Retinal pigment epithelial cell (primary cell): ENCODE results near the gene SUGP1.

Source experiments
- DNase-seq: peaks from one replicate; pipeline ENCODE4 v3.0.0-alpha.2; 2010; ENCODE audit warnings: low read depth
- H3K4me3 ChIP-seq: 2 replicates; pipeline ENCODE4 v1.5.1; 2011; ENCODE audit warnings: mild to moderate bottlenecking, low read length, control low read depth, moderate library complexity
- CTCF ChIP-seq: conservative IDR thresholded peaks from 2 replicates; pipeline ENCODE4 v1.5.1; 2011; ENCODE audit warnings: low read depth, low read length, control low read depth, inconsistent platforms

SUGP1 gene

GRCh38 chr19:19320361-19321140 is at the start of gene SUGP1, which contains the start of gene MAU2:
TSS of gene SUGP1 (minus strand) at chr19:19320509. CDS start at chr19:19320496, 13 bp downstream.
TSS of gene MAU2 (plus strand) at chr19:19320829. CDS start at chr19:19320860, 31 bp downstream.
- TF ChIP-seq CTCF: peak; percentile 13
- peak within 1 kb of the TSS; percentile 94 for H3K4me3 ChIP-seq
- DNase-seq: peak; percentile 81

DNA sequence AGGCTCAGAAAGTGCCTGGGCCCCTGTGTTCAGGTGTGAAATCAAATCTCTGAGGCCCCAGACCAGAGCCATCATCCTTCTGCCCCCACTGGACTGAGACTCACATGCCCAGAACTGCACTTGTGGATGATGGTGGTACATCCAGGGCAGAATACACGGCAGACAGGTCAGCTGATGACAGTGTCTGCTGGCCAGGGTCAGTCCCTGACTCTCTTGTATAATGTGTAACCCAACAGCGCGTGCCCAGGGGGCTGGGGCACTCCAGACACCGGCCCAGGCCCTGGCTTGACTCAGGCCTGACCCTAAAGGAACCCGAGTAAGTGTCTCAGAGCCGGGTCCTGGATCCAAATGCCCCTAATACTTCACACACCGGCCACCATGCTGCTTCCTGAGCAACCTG is 47.8 kb upstream of the SUGP1 start:
- TF ChIP-seq CTCF: no peak
- DNase-seq: no peak

DNA sequence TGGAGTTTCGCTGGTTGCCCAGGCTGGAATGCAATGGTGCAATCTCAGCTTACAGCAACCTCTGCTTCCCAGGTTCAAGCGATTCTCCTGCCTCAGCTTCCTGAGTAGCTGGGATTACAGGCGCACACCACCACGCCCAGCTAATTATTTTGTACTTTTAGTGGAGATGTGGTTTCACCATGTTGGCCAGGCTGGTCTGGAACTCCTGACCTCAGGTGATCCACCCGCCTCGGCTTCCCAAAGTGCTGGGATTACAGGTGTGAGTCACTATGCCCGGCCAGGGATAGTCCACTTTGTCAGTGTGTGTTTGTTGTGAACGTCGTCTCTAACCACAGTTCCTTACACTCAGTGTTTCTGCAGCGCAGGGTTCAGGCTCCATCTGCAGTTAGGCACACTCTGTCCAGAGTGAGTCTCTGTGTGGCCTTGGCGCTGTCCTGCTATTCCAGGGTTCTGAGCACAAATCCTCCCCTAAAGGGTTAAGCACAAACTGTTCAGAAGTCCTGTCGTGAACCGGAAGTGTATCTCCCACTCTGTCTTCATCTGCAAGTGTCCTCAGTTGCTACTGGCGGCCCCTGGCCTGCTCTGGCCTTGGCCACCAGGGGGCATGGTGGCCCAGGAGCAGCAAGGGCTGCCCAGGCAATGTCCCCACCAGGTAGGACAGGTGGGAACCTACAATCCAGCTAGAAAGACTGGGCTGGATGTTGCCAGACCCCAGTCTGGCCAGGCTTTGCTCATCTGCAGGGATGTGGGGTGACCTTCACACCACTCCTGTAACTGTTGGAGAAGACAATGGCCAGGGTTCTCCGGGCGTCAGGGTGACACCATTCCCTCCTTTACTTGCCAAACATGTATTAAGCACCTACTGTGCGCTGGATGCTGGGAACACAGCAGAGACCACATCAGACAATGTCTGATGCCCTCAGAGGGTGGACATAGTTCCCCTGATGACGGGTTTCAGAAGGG is 46.4 kb upstream of the SUGP1 start:
- H3K4me3 ChIP-seq: no peak overlapping the region
- TF ChIP-seq CTCF: peak; percentile 99
- DNase-seq: no peak

More for the DNA sequence above, 47.8 kb upstream of the SUGP1 start:
- H3K4me3 ChIP-seq: no peak overlapping the region

- no peak for TF ChIP-seq CTCF
- no peak overlapping the region for H3K4me3 ChIP-seq
- DNase-seq: no peak
Measured at GRCh38 chr19:19362075-19362474, 41.8 kb upstream of the SUGP1 start.

GRCh38 chr19:19361075-19361594 is 40.8 kb upstream of the SUGP1 start:
- no peak overlapping the region for H3K4me3 ChIP-seq

DNA sequence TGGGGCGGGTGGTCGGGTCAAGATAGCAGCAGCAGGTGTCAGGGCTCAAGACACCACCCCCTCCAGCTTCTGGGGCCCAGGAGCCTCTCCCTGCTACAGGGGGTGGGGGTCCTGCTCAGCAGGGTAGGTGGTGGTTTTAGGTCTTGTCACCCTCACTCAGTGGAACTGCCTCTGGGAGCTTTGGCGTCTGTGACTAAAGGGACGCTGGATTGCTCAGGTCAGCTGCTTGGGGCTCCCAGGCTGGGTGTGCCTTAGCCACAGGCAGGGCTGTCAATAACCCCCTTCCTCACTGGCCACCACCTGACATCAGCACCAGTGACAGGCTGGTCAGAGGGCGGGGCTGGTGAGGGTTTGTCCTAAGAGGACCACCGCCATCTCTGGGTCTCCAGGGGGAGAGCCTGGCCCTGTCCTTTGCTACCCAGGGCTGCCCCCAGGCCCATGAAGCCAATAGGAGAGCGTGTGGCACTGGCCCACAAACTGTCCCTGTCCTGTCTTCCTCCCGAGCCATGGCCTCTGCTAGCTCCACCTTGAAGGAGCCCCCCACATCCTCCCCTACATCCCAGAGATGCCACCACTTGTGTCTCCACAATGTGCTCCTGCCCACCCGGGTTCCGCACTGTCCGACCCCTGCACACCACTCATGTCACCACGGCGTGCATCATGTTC is 36.7 kb upstream of the SUGP1 start:
- no peak overlapping the region for H3K4me3 ChIP-seq
- TF ChIP-seq CTCF: no peak
- DNase-seq: no peak

More at GRCh38 chr19:19361075-19361594, 40.8 kb upstream of the SUGP1 start:
- TF ChIP-seq CTCF: peak; percentile 84
- no peak for DNase-seq
